ENCODE data around the gene PHF24.
"Not testable (repeated sequence)": the region's sequence is repeated elsewhere in the genome, so short reads cannot be mapped to it uniquely, and the experiment has no call there.

The PHF24 gene

GRCh38 chr9:35002623-35003022, 44.5 kb downstream of the PHF24 start:
- no peak overlapping the region for H3K4me3 ChIP-seq (ENCODE audit: low read depth, low read length)
- no peak overlapping the region for H2BK120ac ChIP-seq (ENCODE audit: insufficient read depth, low read length, poor library complexity)
- H3K14ac ChIP-seq (ENCODE audit: low read length), result no peak overlapping the region
- no peaks in the 10 kb centered on the region for H3K9me3 ChIP-seq (ENCODE audit: insufficient read depth, low read depth, low read length)
- no peak overlapping the region for H2BK5ac ChIP-seq (ENCODE audit: low read depth, low read length, poor library complexity)
- H2AFZ ChIP-seq (ENCODE audit: insufficient read depth, low read length, poor library complexity), result no peak overlapping the region
- no peak overlapping the region for H3K18ac ChIP-seq (ENCODE audit: low read length)
- H3K9ac ChIP-seq (ENCODE audit: low read length), result no peak overlapping the region
- DNase-seq, result no peak
- peaks cover 0 to 5% of the 10 kb centered on the region in 2 experiments for H3K36me3 ChIP-seq (ENCODE audit: control insufficient read depth in 1 of 2, insufficient read depth in 2 of 2, low read length in 2 of 2)
- H3K4ac ChIP-seq (ENCODE audit: low read depth, low read length), result no peak overlapping the region
- H3K23ac ChIP-seq (ENCODE audit: low read length), result no peak overlapping the region
- H2BK12ac ChIP-seq (ENCODE audit: low read length), result no peak overlapping the region
- no peak overlapping the region for H4K8ac ChIP-seq (ENCODE audit: low read depth, low read length)
- no peak overlapping the region for H2AK5ac ChIP-seq (ENCODE audit: low read length)
- H3K4me1 ChIP-seq (ENCODE audit: control insufficient read depth in 1 of 2, insufficient read depth in 2 of 2, low read length in 2 of 2), result peaks cover 5 to 13% of the 10 kb centered on the region in 2 experiments
- no peak overlapping the region for H3K27ac ChIP-seq (ENCODE audit: low read depth, low read length)
- no peak overlapping the region for H3K4me2 ChIP-seq (ENCODE audit: low read length)
- H4K91ac ChIP-seq (ENCODE audit: low read depth, low read length), result peak overlapping the region; percentile 78
- H3K27me3 ChIP-seq (ENCODE audit: insufficient read depth, low read length), result no peaks in the 10 kb centered on the region
- H3K79me1 ChIP-seq (ENCODE audit: low read length), result peaks cover 3% of the 10 kb centered on the region
- no peaks in the 10 kb centered on the region for H3K79me2 ChIP-seq (ENCODE audit: control insufficient read depth, insufficient read depth, low read length, poor library complexity)
- no peak overlapping the region for H4K12ac ChIP-seq (ENCODE audit: low read depth, low read length)

- H2AK5ac ChIP-seq (ENCODE audit: low read length); H2BK5ac ChIP-seq (ENCODE audit: low read depth, low read length, poor library complexity); H2BK12ac ChIP-seq (ENCODE audit: low read length); H3K79me1 ChIP-seq (ENCODE audit: low read length); H3K4me3 ChIP-seq (ENCODE audit: low read depth, low read length); H3K36me3 ChIP-seq (ENCODE audit: control insufficient read depth in 1 of 2, insufficient read depth in 2 of 2, low read length in 2 of 2); H3K9me3 ChIP-seq (ENCODE audit: insufficient read depth, low read depth, low read length); H3K23ac ChIP-seq (ENCODE audit: low read length); H3K79me2 ChIP-seq (ENCODE audit: control insufficient read depth, insufficient read depth, low read length, poor library complexity); H3K27ac ChIP-seq (ENCODE audit: low read depth, low read length); H4K12ac ChIP-seq (ENCODE audit: low read depth, low read length); H4K91ac ChIP-seq (ENCODE audit: low read depth, low read length); DNase-seq; H4K8ac ChIP-seq (ENCODE audit: low read depth, low read length); H3K27me3 ChIP-seq (ENCODE audit: insufficient read depth, low read length); H2BK120ac ChIP-seq (ENCODE audit: insufficient read depth, low read length, poor library complexity); H3K4me2 ChIP-seq (ENCODE audit: low read length); H3K18ac ChIP-seq (ENCODE audit: low read length); H3K9ac ChIP-seq (ENCODE audit: low read length); H3K4ac ChIP-seq (ENCODE audit: low read depth, low read length); H2AFZ ChIP-seq (ENCODE audit: insufficient read depth, low read length, poor library complexity); H3K14ac ChIP-seq (ENCODE audit: low read length): not testable (repeated sequence)
- WGBS (ENCODE audit: extremely low coverage, insufficient coverage, insufficient read length), result no CpG with 5 or more reads among the region's 14 CpGs
- peaks cover 5 to 13% of the 10 kb centered on the region in 2 experiments for H3K4me1 ChIP-seq (ENCODE audit: control insufficient read depth in 1 of 2, insufficient read depth in 2 of 2, low read length in 2 of 2)
These were observed 46.2 kb downstream of the PHF24 start for GRCh38 chr9:35004299-35004698.

- WGBS (ENCODE audit: extremely low coverage, insufficient coverage, insufficient read length), result no CpG with 5 or more reads among the region's 3 CpGs
These were observed 52.4 kb downstream of the PHF24 start for GRCh38 chr9:35010351-35010958.

GRCh38 chr9:35014517-35014916, 56.4 kb downstream of the PHF24 start:
- H3K23ac ChIP-seq (ENCODE audit: low read length), result no peak overlapping the region
- no peaks in the 10 kb centered on the region for H3K4me1 ChIP-seq (ENCODE audit: control insufficient read depth in 1 of 2, insufficient read depth in 2 of 2, low read length in 2 of 2)
- H2BK5ac ChIP-seq (ENCODE audit: low read depth, low read length, poor library complexity), result no peak overlapping the region
- H2AK5ac ChIP-seq (ENCODE audit: low read length), result no peak overlapping the region
- H4K12ac ChIP-seq (ENCODE audit: low read depth, low read length), result no peak overlapping the region
- DNase-seq, result no peak
- H3K9ac ChIP-seq (ENCODE audit: low read length), result no peak overlapping the region
- no peak overlapping the region for H2BK12ac ChIP-seq (ENCODE audit: low read length)
- H3K14ac ChIP-seq (ENCODE audit: low read length), result no peak overlapping the region
- H3K18ac ChIP-seq (ENCODE audit: low read length), result no peak overlapping the region
- H3K4ac ChIP-seq (ENCODE audit: low read depth, low read length), result no peak overlapping the region
- peaks cover 4 to 17% of the 10 kb centered on the region in 2 experiments for H3K36me3 ChIP-seq (ENCODE audit: control insufficient read depth in 1 of 2, insufficient read depth in 2 of 2, low read length in 2 of 2)
- H3K79me1 ChIP-seq (ENCODE audit: low read length), result no peaks in the 10 kb centered on the region
- no CpG with 5 or more reads among the region's 2 CpGs for WGBS (ENCODE audit: extremely low coverage, insufficient coverage, insufficient read length)
- no peaks in the 10 kb centered on the region for H3K79me2 ChIP-seq (ENCODE audit: control insufficient read depth, insufficient read depth, low read length, poor library complexity)
- H3K27me3 ChIP-seq (ENCODE audit: insufficient read depth, low read length), result no peaks in the 10 kb centered on the region
- H3K4me3 ChIP-seq (ENCODE audit: low read depth, low read length), result no peak overlapping the region
- H3K27ac ChIP-seq (ENCODE audit: low read depth, low read length), result no peak overlapping the region
- H4K8ac ChIP-seq (ENCODE audit: low read depth, low read length), result no peak overlapping the region
- no peak overlapping the region for H4K91ac ChIP-seq (ENCODE audit: low read depth, low read length)
- no peak overlapping the region for H2BK120ac ChIP-seq (ENCODE audit: insufficient read depth, low read length, poor library complexity)
- H2AFZ ChIP-seq (ENCODE audit: insufficient read depth, low read length, poor library complexity), result no peak overlapping the region
- peaks cover 6% of the 10 kb centered on the region for H3K9me3 ChIP-seq (ENCODE audit: insufficient read depth, low read depth, low read length)
- H3K4me2 ChIP-seq (ENCODE audit: low read length), result no peak overlapping the region

More at GRCh38 chr9:35010351-35010958, 52.4 kb downstream of the PHF24 start:
- no peak overlapping the region for H3K4me2 ChIP-seq (ENCODE audit: low read length)
- no peak overlapping the region for H3K4ac ChIP-seq (ENCODE audit: low read depth, low read length)
- H2BK120ac ChIP-seq (ENCODE audit: insufficient read depth, low read length, poor library complexity), result no peak overlapping the region
- no peaks in the 10 kb centered on the region for H3K79me2 ChIP-seq (ENCODE audit: control insufficient read depth, insufficient read depth, low read length, poor library complexity)
- H4K12ac ChIP-seq (ENCODE audit: low read depth, low read length), result no peak overlapping the region
- H2AK5ac ChIP-seq (ENCODE audit: low read length), result no peak overlapping the region
- H3K27me3 ChIP-seq (ENCODE audit: insufficient read depth, low read length), result no peaks in the 10 kb centered on the region
- no peak overlapping the region for H3K14ac ChIP-seq (ENCODE audit: low read length)
- no peaks in the 10 kb centered on the region for H3K79me1 ChIP-seq (ENCODE audit: low read length)
- no peak overlapping the region for H4K91ac ChIP-seq (ENCODE audit: low read depth, low read length)
- no peak overlapping the region for H3K23ac ChIP-seq (ENCODE audit: low read length)
- no peak overlapping the region for H3K27ac ChIP-seq (ENCODE audit: low read depth, low read length)
- no peak for DNase-seq
- peaks cover 5% of the 10 kb centered on the region for H3K9me3 ChIP-seq (ENCODE audit: insufficient read depth, low read depth, low read length)
- H2BK5ac ChIP-seq (ENCODE audit: low read depth, low read length, poor library complexity), result no peak overlapping the region
- H3K9ac ChIP-seq (ENCODE audit: low read length), result no peak overlapping the region
- H3K18ac ChIP-seq (ENCODE audit: low read length), result no peak overlapping the region
- no peak overlapping the region for H4K8ac ChIP-seq (ENCODE audit: low read depth, low read length)
- no peak overlapping the region for H3K4me3 ChIP-seq (ENCODE audit: low read depth, low read length)
- H2AFZ ChIP-seq (ENCODE audit: insufficient read depth, low read length, poor library complexity), result no peak overlapping the region
- H3K36me3 ChIP-seq (ENCODE audit: control insufficient read depth in 1 of 2, insufficient read depth in 2 of 2, low read length in 2 of 2), result peaks cover 5 to 14% of the 10 kb centered on the region in 2 experiments
- H2BK12ac ChIP-seq (ENCODE audit: low read length), result no peak overlapping the region
- H3K4me1 ChIP-seq (ENCODE audit: control insufficient read depth in 1 of 2, insufficient read depth in 2 of 2, low read length in 2 of 2), result no peaks in the 10 kb centered on the region

Data from trophoblast cell (in vitro differentiated cells and primary cell).